ENCODE measurements around the gene CAMK1D. TPM values are rescaled to one million over a fixed set of nuclear protein-coding genes. Genes with fewer than 3 reads are reported as not detected.

The CAMK1D gene
- total and polyA plus RNA-seq, 2 of the 4 experiments (the other 2 are of a cell fraction): 5.0 to 5.3 TPM

GRCh38 chr10:12803776-12804175, 454.4 kb downstream of the CAMK1D start:
- no TSS peak for BruUV-seq (replicated peaks)
- POLR2A ChIA-PET (ENCODE audit: unreplicated experiment): no interaction called here
- DNase-seq (no peak), ATAC-seq (ENCODE audit: low read depth) (no peak)
- no peak overlapping the region for H2BK120ac ChIP-seq (ENCODE audit: low read depth, low read length)
- H3K36me3 ChIP-seq (ENCODE audit: control insufficient read depth, insufficient read depth, low read length): no peaks in the 10 kb centered on the region
- no peak overlapping the region for H3K4me3 ChIP-seq (ENCODE audit: insufficient read depth, low read depth, low read length)
- dilution Hi-C loops (cut with HindIII; ENCODE audit: low sequenced_read_pairs, unreplicated experiment): no loop called here
- no peak overlapping the region for H3K18ac ChIP-seq (ENCODE audit: low read depth, low read length)
- no peak overlapping the region for H3K27ac ChIP-seq (ENCODE audit: insufficient read depth, low read length)
- in situ Hi-C loops (cut with MboI; ENCODE audit: low sequenced_read_pairs): no loop called here
- intact Hi-C loops (cut with micrococcal nuclease): no loop called here
- H3K56ac ChIP-seq (ENCODE audit: extremely low read depth, insufficient read depth, low read length): no peak overlapping the region
- H3K14ac ChIP-seq (replicated peaks; ENCODE audit: low read depth, low read length): no peak overlapping the region
- H3K4me2 ChIP-seq (ENCODE audit: low read depth, low read length): no peak overlapping the region
- H2AFZ ChIP-seq (replicated peaks; ENCODE audit: low read length, poor library complexity): no peak overlapping the region
- H3K9me3 ChIP-seq (ENCODE audit: control insufficient read depth, insufficient read depth, low read length): no peaks in the 10 kb centered on the region
- no peaks in the 10 kb centered on the region for H3K9me1 ChIP-seq (ENCODE audit: insufficient read depth, low read length)
- no peak overlapping the region for H4K8ac ChIP-seq (ENCODE audit: low read depth in 2 of 2, low read length in 2 of 2)
- no peak overlapping the region for H3K23ac ChIP-seq (ENCODE audit: low read depth, low read length)
- no peak overlapping the region for H3K9ac ChIP-seq (ENCODE audit: low read depth, low read length)
- no peaks in the 10 kb centered on the region for H3K4me1 ChIP-seq (ENCODE audit: control insufficient read depth, insufficient read depth, low read length)
- H2AK9ac ChIP-seq (replicated peaks; ENCODE audit: low read depth, low read length, poor library complexity): no peak overlapping the region
- no peak overlapping the region for H3K4ac ChIP-seq (ENCODE audit: low read depth, low read length)
- no peaks in the 10 kb centered on the region for H3K79me1 ChIP-seq (ENCODE audit: low read depth in 1 of 2, low read length in 2 of 2)
- no peak overlapping the region for H2BK20ac ChIP-seq (ENCODE audit: low read depth, low read length)
- no peak overlapping the region for H2BK5ac ChIP-seq (ENCODE audit: low read depth, low read length, poor library complexity, severe bottlenecking)
- no peak overlapping the region for H4K91ac ChIP-seq (ENCODE audit: insufficient read depth, low read depth, low read length)
- CTCF ChIA-PET: no interaction called here
- peaks cover 3% of the 10 kb centered on the region; the same call in 1 of the 2 replicates for H3K27me3 ChIP-seq (ENCODE audit: control insufficient read depth, insufficient read depth, low read length)
- no CpG with 5 or more reads among the region's 4 CpGs for WGBS, 2 experiments (ENCODE audit: extremely low coverage in 2 of 2, insufficient read length in 1 of 2)
- H2BK15ac ChIP-seq (ENCODE audit: low read depth, low read length): no peak overlapping the region
- TF ChIP-seq CTCF (conservative IDR thresholded peaks at IDR 0.05; ENCODE audit: low read depth, low read length): no peak
- TF ChIP-seq MAZ (IDR thresholded peaks at IDR 0.05; ENCODE audit: borderline replicate concordance, low read depth, low read length): no peak
- TF ChIP-seq RCOR1 (IDR thresholded peaks at IDR 0.05; ENCODE audit: insufficient replicate concordance, low read length): no peak
- no peak for TF ChIP-seq FOS (IDR thresholded peaks at IDR 0.05; ENCODE audit: low read depth, low read length)
- no peak for TF ChIP-seq RFX5 (IDR thresholded peaks at IDR 0.05; ENCODE audit: low read depth, low read length)
- no peak for TF ChIP-seq ELK1 (IDR thresholded peaks at IDR 0.05; ENCODE audit: borderline replicate concordance, low read depth, low read length)
- TF ChIP-seq POLR2A (IDR thresholded peaks at IDR 0.05; ENCODE audit: low read depth, low read length): no peak
- no peak overlapping the region for H2AK5ac ChIP-seq (ENCODE audit: low read depth, low read length)
- no peak overlapping the region for H4K5ac ChIP-seq (ENCODE audit: low read depth, low read length)
- no peaks in the 10 kb centered on the region for H4K20me1 ChIP-seq (ENCODE audit: insufficient read depth, low read length)

Measured in IMR-90 (cell line).